Thymus (tissue), 11 donors: Measurements from ENCODE around the gene RSKR. TPM values are rescaled to one million over a fixed set of nuclear protein-coding genes. Genes with fewer than 3 reads are reported as not detected.

Experiments
- DNase-seq, 9 donors: peaks; one replicate each; pipeline ENCODE4 v3.0.0-alpha.2; 2013; ENCODE audit warnings: low spot score in 9 of 9, low read depth in 6 of 9, missing footprints in 1 of 9
- H3K27ac ChIP-seq, 2 donors: one replicate each; pipeline ENCODE4 v1.5.1; 2013; ENCODE audit warnings: control low read depth in 1 of 2, low read depth in 1 of 2, low read length in 1 of 2, mild to moderate bottlenecking in 1 of 2, moderate library complexity in 1 of 2
- H3K27me3 ChIP-seq, 2 donors: one replicate each; pipeline ENCODE4 v1.5.1; 2013; ENCODE audit warnings: low read length in 1 of 2; ENCODE audit not compliant: control insufficient read depth in 2 of 2, insufficient read depth in 1 of 2
- H3K36me3 ChIP-seq, 2 donors: one replicate each; pipeline ENCODE4 v1.5.1; 2013; ENCODE audit warnings: low read length in 1 of 2, mild to moderate bottlenecking in 1 of 2, moderate library complexity in 1 of 2; ENCODE audit not compliant: control insufficient read depth in 2 of 2, insufficient read depth in 2 of 2
- H3K4me1 ChIP-seq, 2 donors: one replicate each; pipeline ENCODE4 v1.5.1; 2013; ENCODE audit warnings: low read length in 2 of 2; ENCODE audit not compliant: control insufficient read depth in 2 of 2, insufficient read depth in 2 of 2
- H3K4me3 ChIP-seq, 2 donors: one replicate each; pipeline ENCODE4 v1.5.1; 2013; ENCODE audit warnings: low read length in 2 of 2, control low read depth in 1 of 2, mild to moderate bottlenecking in 1 of 2
- H3K9me3 ChIP-seq, 2 donors: one replicate each; pipeline ENCODE4 v1.5.1; 2013; ENCODE audit warnings: low read length in 1 of 2, mild to moderate bottlenecking in 1 of 2; ENCODE audit not compliant: control insufficient read depth in 2 of 2, insufficient read depth in 1 of 2
- WGBS: extraction: QIAGEN DNeasy Blood & Tissue Kit; methylation state at CpG from one replicate; pipeline ENCODE4 v1.1.7; 2013; 5-methylcytosine and 5-hydroxymethylcytosine counted together
- polyA plus RNA-seq: library from polyadenylated mRNA; stranded (reverse); fragments of 200-250 nt; gene quantifications from one replicate; pipeline ENCODE4 v1.2.3, GENCODE V29; 2013
- total RNA-seq: library from RNA; stranded (reverse); fragments of 120-200 nt; gene quantifications from one replicate; pipeline ENCODE4 v1.2.4, GENCODE V29; 2013
- donor health status: healthy.

RSKR gene
- total and polyA plus RNA-seq, 2 donors = 2.6 to 6.4 TPM

GRCh38 chr17:28597606-28598383 is 16.2 kb downstream of the RSKR start:
- Histone ChIP-seq H3K4me1 (peaks cover 9 to 18% of the 10 kb centered on the region in 2 donors), H3K27ac (peak overlapping the region in 1 of 2 donors; percentile 84), H3K9me3 (peaks cover 0 to 3% of the 10 kb centered on the region in 2 donors), H3K4me3 (peak overlapping the region; percentile 68 to 87), H3K27me3 (no peaks in the 10 kb centered on the region), H3K36me3 (peaks cover 6% of the 10 kb centered on the region in 2 donors)
- DNase-seq = peak in 1 of 9 donors; percentile 13
- WGBS = 63% methylated on average over 5 of the region's 5 CpGs

- Histone ChIP-seq H3K27ac (no peak overlapping the region), H3K36me3 (peaks cover 40 to 52% of the 10 kb centered on the region in 2 donors), H3K9me3 (peaks cover 0 to 4% of the 10 kb centered on the region in 2 donors), H3K4me1 (no peaks in the 10 kb centered on the region), H3K4me3 (no peak overlapping the region), H3K27me3 (no peaks in the 10 kb centered on the region)
- WGBS = 98% methylated on average over 4 of the region's 4 CpGs
- no peak for DNase-seq
Observed at GRCh38 chr17:28592260-28592659, 21.7 kb downstream of the RSKR start.

- Histone ChIP-seq H3K36me3 (peaks cover 59 to 83% of the 10 kb centered on the region in 2 donors), H3K9me3 (no peaks in the 10 kb centered on the region)
Observed at GRCh38 chr17:28585851-28586250, 28.1 kb downstream of the RSKR start.

GRCh38 chr17:28584434-28584833 is 29.6 kb downstream of the RSKR start:
- no peak overlapping the region for H3K4me3 ChIP-seq
- H3K27ac ChIP-seq = no peak overlapping the region
- H3K4me1 ChIP-seq = no peaks in the 10 kb centered on the region
- no peaks in the 10 kb centered on the region for H3K27me3 ChIP-seq
- H3K36me3 ChIP-seq = peaks cover 63 to 86% of the 10 kb centered on the region in 2 donors
- over 99% methylated on average over 3 of the region's 3 CpGs for WGBS
- H3K9me3 ChIP-seq = no peaks in the 10 kb centered on the region
- no peak for DNase-seq

More at GRCh38 chr17:28585851-28586250, 28.1 kb downstream of the RSKR start:
- Histone ChIP-seq H3K27me3 (no peaks in the 10 kb centered on the region), H3K27ac (no peak overlapping the region), H3K4me3 (no peak overlapping the region), H3K4me1 (no peaks in the 10 kb centered on the region)
- DNase-seq = no peak
- 94% methylated on average over 3 of the region's 3 CpGs for WGBS

- H3K27ac ChIP-seq = no peak overlapping the region
- no peaks in the 10 kb centered on the region for H3K9me3 ChIP-seq
- H3K36me3 ChIP-seq = peaks cover 69 to 89% of the 10 kb centered on the region in 2 donors
- WGBS = 98% methylated on average over 2 of the region's 2 CpGs
- H3K4me1 ChIP-seq = no peaks in the 10 kb centered on the region
- DNase-seq = no peak
- no peaks in the 10 kb centered on the region for H3K27me3 ChIP-seq
- H3K4me3 ChIP-seq = no peak overlapping the region
Observed at GRCh38 chr17:28582513-28582912, 31.5 kb downstream of the RSKR start.

GRCh38 chr17:28580959-28581358 is 33.0 kb downstream of the RSKR start:
- Histone ChIP-seq H3K4me3 (no peak overlapping the region), H3K36me3 (peaks cover 56 to 83% of the 10 kb centered on the region in 2 donors), H3K4me1 (peaks cover 0 to 8% of the 10 kb centered on the region in 2 donors), H3K9me3 (peaks cover 0 to 5% of the 10 kb centered on the region in 2 donors), H3K27ac (no peak overlapping the region), H3K27me3 (no peaks in the 10 kb centered on the region)
- DNase-seq = no peak
- 99% methylated on average over 3 of the region's 3 CpGs for WGBS

GRCh38 chr17:28579526-28579925 is 34.5 kb downstream of the RSKR start:
- H3K4me1 ChIP-seq = peaks cover 0 to 8% of the 10 kb centered on the region in 2 donors
- WGBS = 98% methylated on average over 4 of the region's 4 CpGs
- H3K36me3 ChIP-seq = peaks cover 42 to 69% of the 10 kb centered on the region in 2 donors
- no peak overlapping the region for H3K27ac ChIP-seq
- H3K9me3 ChIP-seq = peaks cover 0 to 5% of the 10 kb centered on the region in 2 donors
- H3K27me3 ChIP-seq = no peaks in the 10 kb centered on the region
- no peak overlapping the region for H3K4me3 ChIP-seq
- no peak for DNase-seq

GRCh38 chr17:28578246-28579195 is 35.5 kb downstream of the RSKR start:
- H3K4me1 ChIP-seq = peaks cover 0 to 8% of the 10 kb centered on the region in 2 donors
- DNase-seq = no peak
- no peak overlapping the region for H3K4me3 ChIP-seq
- 98% methylated on average over 8 of the region's 8 CpGs for WGBS
- H3K27me3 ChIP-seq = no peaks in the 10 kb centered on the region
- peaks cover 32 to 59% of the 10 kb centered on the region in 2 donors for H3K36me3 ChIP-seq
- H3K9me3 ChIP-seq = peaks cover 0 to 5% of the 10 kb centered on the region in 2 donors
- no peak overlapping the region for H3K27ac ChIP-seq

- DNase-seq = no peak
- Histone ChIP-seq H3K4me3 (no peak overlapping the region), H3K9me3 (peaks cover 0 to 5% of the 10 kb centered on the region in 2 donors), H3K27ac (peak overlapping the region in 1 of 2 donors; percentile 55), H3K4me1 (peaks cover under 1 to 11% of the 10 kb centered on the region in 2 donors), H3K36me3 (peaks cover 23 to 48% of the 10 kb centered on the region in 2 donors), H3K27me3 (no peaks in the 10 kb centered on the region)
- WGBS = 98% methylated on average over 3 of the region's 3 CpGs
Observed at GRCh38 chr17:28577466-28577824, 36.5 kb downstream of the RSKR start.
